GM19238 (cell line): Measurements from ENCODE around the gene TOR1AIP1.
"Not testable (repeated sequence)": the region's sequence is repeated elsewhere in the genome, so short reads cannot be mapped to it uniquely, and the experiment has no call there.

Experiments
- DNase-seq: peaks from one replicate; pipeline ENCODE4 v3.0.0; 2011; ENCODE audit warnings: low spot score; ENCODE audit not compliant: insufficient read length

TOR1AIP1 gene

DNA sequence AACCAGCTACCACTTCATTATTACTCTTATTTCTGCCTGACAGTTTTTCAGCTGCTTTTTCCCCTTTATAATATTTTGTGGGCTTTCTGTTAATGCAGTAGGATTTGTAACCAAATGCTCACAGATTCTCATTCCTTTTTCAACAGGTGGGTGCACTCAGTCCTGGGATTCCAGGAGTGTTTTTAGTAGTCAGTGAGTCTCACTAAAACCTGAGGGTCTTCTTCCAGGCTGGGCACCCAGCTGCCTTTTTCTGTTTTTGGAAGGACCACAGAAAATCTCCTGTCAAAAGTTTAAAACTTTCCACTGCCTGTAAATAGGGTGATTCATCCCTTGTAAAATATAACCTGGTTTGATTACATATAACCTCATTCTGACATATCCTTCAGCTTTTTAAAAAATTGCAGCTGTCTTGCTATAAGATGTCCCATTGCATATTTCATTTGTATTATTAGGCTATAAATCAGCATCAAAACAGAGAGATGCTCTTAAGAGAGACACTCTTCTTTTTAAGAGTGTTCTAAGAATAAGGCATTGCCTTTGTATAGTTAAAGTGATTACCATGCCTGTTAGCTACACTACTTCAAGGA is 55.7 kb downstream of the TOR1AIP1 start:
- no peak for DNase-seq

DNA sequence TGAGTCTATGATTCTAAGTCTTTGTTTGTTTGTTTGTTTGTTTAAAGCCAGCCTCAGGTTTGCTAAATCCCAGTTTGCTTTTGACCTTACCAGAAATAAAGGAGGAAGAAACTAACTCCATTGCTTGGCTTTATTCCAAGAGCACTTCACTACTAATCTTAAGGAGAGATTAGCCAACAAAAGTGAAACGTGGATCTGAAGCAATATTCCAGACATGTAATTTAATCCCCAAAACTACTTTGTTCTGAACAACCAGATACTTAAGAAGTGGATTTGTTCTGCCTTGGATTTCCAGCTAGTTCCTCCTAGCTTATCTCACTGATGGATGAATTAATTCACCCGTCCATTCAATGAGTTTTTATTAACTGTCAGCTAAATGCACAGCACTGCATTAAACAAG is 56.7 kb downstream of the TOR1AIP1 start:
- DNase-seq, result no peak

DNA sequence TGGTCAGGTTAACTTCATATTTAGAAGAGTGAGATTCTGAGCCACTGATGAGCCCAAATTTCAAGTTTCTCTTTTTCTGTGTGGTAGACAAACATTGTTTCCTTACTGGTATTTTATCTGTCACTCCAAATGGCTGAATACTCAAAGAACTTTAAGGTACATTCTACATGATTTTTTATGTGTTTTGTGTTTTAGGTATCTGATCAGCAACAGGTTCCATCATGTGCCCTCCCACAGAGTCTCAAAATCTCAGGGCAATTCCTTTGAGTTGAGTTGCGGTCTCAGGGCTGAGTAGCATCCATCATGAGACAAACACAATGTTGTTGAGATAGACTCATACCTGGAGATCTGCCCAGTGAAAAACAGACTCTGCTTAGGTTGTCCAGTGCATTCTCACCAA is 57.9 kb downstream of the TOR1AIP1 start:
- no peak for DNase-seq

DNA sequence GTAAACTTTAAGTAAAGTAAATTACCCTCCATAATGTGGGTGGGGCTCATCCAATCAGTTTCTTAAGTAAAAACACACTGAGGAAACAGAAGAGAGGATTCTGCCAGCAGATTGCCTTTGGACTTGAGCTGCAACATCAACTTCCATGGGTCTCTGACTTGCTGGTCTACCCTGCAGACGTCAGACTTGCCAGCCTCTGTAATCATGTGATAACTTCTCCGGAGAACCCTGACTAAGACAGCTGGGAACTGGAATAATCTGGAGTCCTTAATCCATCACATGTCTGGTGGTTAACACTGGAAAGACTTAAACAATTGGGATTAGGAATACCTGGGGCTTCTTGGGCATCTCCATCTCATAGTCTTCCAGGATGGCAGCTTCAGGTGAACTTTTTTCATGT is 59.4 kb downstream of the TOR1AIP1 start:
- DNase-seq, result no peak

DNA sequence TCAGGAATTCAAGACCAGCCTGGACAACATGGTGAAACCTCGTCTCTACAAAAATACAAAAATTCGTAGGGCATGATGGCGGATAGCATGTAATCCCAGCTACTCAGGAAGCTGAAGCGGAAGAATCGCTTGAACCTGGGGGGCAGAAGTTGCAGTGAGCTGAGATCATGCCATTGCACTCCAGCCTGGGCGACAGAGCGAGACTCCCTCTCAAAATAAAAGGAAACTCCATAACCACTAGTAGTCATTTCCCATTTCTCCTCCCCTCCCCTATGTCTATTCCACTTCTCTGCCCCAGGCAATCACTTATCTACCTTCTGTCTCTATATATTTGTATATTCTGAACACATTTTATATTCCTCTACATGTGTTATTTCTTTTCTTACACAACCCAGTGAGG is 68.6 kb downstream of the TOR1AIP1 start:
- DNase-seq, result no peak

DNA sequence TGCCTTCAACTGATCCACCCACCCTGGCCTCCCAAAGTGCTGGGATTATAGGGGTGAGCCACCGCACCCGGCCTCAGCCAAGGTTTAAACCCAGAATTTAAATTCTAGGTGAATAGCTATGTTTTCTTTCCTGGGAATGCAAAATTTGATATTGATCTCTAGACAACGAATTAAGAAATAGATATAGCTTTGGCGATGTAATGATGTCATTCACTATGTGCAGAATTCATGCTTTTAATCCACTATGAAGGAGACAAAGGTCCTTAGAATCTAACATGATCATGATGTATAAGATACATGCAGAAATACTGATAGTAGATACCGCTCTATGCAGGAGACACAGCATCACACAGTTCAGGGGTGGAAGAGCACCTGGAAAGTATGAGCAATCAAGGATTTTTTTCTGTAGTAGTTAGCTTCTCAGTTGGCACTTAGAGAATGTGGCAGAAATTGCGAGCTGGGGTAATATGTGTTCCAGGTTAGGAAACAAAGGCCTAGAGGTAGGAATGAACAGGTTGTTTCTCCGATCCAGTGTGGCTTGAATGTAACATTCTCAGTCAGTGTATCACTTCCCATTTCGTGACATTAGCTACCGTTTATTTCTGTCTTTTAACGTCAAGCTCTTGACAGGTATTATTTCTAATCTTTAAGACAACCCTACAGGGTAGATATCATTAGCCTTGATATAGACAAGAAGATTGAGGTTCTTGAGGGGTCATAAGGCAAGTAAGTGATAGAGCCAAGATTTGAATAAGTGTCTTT is 69.5 kb downstream of the TOR1AIP1 start:
- DNase-seq, result no peak

DNA sequence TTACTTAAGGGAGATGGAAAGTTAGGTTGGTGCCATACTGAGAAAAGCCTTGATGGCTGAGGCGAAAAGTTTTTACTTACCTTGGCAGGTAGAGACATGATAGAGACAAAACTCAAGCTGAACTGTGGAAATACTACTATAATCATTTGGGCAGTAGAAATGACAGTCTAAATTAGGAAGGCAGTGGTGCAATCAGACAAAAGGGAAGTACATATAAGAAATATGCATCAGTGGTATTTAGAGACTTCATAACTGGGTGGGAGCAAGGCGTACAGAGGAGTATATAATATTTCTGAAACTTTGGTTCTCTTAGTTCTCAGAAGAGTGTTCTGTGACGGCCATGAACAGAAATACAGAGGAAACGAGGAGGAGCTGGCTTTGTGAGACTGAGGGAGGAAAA is 70.1 kb downstream of the TOR1AIP1 start:
- no peak for DNase-seq

DNA sequence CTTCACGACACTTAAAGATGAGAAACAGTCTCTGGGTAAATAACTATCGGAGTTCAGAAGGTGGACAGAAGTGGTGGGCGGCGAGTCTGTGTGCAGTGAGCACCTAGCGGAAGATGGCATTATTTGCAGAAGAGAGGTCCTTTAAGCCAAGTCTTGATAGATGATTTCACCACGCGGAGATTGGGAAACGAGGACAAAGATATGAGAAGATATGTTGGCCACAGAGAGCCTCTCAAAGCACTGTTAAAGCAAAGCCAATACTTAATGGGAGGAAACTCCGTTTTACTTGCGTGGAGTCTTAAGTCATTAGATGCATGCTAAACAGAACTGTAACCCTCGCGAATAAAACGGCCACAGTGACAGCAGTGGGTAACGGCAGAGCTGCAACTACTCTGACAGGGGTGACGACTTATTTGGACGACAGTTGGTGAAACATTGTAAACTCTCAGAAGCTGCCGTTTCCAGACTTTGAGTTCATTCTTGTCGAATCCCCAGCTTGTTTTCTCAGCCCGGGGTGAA is 71.9 kb downstream of the TOR1AIP1 start:
- DNase-seq, result no peak

DNA sequence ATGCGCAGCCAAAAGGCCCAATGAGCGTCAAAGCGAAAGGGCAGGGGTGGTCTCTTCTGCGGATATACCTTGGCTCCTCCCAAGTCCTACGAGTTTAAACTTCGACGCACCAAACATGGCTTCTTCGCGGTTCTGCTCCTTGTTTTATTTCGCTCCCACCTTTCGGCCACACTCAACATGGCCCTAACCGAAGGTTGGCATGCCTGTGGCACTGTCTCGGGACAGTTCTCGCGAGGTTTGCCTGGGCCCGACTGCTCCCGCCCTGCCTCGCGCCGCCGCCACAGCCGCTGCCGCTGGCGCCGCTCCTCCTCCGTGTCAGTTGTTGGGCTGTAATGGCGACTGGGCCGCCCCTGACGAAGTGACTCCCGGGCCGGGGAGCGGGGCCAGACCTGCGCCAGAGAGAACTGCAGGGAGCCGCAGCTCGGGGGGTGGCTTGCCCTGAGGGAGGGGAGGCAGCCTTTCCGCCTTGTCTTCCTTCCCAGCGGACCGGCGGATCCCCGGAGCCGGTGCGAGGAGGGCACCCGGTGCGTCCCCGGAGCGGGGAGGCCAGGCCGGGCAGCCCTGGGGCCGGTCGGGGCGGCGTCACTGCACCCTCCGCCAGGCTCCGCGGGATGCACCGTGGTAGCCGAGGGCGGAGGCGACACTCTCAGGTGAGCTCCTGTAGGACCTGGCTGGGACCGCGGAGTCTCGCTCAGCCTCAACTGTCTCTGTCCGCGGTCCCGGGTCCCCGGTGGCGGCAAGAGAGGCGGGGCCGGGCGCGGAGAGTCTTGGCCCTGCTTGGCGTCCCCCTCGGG is 72.6 kb downstream of the TOR1AIP1 start, which contains the start of gene CEP350:
TSS of gene CEP350 (plus strand) at position 318 of the 794 bp plus-strand sequence. CDS start 31,372 bp downstream, outside the sequence.
- DNase-seq, result peak; percentile 37

DNA sequence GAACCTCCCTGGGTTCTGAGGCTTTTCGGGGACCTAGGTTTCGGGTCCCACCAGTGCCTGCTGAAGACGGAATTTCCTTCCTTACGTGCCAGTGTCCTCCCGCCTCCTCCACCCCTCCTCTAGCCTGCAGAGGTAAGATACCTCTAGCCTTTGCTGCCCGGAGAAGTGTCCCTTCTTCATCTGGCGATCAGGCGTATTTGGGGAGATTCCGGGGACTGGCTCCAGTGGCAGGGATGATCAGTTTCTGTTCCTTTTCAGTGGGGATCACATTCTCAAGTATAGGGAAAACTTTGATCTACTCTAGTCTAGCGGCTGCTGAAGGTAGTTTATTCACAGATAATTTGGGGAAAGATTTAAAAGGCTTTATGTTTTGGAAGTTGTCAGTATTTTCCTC is 73.2 kb downstream of the TOR1AIP1 start:
- DNase-seq, result no peak

DNA sequence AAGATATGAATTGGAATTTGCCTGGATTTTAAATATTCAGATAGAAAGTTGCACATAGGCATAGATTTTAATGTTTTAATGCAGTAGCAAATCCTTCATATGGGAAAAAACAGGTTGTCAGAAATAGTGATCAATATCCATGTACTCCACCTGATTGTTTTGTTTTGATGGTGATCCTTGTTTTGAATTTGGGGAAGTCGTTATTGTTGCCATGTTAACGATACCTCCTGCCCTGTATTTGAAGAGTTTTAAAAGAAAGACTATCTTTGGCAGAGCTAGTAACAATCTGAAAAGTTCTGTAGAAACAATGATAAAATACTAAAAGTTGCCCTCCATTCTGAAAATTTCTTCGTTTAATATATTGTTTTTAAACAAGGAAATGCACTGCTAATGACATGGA is 73.6 kb downstream of the TOR1AIP1 start:
- DNase-seq, result no peak

DNA sequence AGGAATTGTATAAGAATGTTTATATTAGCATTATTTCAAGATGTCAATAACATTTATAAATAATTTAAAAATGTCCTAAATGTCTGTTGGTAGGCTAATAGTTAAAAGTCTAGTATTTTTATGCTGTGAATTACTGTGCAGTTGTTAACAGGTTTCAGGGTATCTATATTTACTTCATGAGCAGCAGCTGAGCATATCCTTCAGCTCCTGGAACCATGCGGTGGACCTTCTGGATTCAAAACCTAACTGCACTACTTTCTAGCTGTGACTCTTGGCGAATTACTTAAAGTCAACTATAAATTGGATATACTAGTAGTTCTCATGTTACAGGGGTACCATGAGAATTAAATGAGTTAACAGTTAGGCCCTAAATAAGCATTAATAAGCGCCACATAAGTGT is 76.3 kb downstream of the TOR1AIP1 start:
- no peak for DNase-seq

DNA sequence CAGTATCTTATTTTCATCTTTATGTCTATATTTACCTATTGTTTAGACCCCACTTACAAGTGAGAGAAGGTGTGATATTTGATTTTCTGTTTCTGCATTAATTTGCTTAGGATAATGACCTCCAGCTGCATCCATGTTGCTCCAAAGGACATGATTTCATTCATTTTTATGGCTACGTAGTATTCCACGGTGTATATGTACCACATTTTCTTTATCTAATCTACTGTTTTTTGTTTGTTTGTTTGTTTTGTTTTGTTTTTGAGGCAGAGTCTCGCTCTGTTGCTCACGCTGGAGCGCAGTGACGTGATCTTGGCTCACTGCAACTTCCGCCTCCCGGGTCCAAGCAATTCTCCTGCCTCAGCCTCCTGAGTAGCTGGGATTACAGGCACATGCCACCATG is 80.1 kb downstream of the TOR1AIP1 start:
- not testable (repeated sequence) for DNase-seq

DNA sequence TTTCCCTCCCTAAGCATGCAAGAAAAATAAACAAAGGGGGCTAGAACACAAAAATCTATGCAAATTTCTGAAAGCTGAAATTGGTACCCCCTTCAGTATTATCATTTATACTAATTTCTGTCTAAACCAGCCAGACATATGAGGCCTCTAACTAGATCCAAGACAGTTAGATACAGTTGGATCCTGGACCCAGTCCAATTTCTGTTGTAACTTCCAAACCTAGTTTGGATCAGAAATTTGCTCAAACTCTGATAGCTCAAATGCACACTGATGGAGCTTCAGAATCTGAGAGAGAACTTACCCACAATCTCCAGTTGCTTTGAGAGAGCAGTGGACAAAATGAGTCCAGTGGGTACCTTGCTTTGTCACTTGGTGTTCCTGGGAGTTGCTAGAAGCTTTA is 84.5 kb downstream of the TOR1AIP1 start:
- DNase-seq, result no peak

DNA sequence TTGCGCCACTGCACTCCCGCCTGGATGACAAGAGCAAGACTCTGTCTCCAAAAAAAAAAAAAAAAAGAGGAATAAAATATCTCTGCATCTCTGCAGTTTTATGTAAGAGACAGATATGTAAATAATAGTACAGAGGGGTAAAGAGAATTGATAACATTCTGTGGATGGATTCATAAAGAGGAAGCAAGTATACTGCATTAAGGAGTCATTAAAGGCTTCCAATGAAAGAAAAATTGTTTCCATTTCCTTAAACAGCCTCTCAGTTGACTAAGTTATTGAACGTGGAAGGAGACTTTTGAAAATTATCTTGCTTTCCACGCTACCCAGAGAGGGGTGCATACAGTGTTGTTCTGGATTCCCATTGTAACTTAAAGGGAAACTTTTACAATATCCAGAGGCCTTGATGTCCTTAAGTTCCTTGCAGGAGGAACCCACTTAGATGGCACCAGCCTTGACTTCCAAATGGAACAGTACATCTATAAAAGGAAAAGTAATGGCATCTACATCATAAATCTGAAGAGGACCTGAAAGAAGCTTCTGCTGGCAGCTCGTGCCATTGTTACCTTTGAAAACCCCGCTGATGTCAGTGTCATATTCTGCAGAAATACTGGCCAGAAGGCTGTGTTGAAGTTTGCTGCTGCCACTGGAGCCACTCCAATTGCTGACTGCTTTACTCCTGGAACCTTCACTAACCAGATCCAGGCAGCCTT is 86.4 kb downstream of the TOR1AIP1 start:
- no peak for DNase-seq

DNA sequence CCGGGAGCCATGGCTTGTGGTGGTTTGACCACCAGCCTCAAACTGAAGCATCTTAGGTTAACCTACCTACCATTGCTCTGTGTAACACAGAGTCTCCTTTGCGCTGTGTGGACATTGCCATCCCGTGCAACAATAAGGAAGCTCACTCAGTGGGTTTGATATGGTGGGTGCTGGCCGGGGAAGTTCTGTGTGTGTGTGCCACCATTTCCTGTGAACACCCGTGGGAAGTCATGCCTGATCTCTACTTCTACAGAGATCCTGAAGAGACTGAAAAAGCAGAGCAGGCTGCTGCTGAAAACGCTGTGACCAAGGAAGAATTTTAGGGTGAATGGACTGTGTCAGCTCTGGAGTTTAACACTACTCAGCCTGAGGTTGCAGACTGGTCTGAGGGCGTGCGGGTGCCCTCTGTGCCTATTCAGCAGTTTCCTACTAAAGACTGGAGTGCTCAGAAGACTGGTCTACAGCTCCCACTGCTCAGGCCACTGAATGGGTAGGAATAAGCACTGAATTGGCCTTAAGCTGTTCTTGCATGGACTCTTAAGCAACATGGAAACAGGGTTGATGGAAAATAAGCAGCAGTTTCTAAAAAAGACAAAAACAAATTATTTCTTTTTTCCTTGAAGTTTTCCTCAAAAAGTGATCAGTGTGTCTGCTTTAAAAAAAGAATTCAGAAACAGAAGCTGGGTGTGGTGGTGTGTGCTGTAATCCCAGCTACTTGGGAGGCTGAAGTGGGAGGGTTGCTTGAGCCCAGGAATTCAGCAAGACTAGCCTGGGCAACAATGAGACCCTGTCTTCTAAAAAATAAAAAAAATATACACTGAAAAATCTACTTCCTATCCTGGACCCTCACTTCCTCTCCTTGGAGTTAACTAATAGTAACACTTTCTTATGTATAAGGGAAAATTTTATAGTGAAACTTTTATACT is 87.2 kb downstream of the TOR1AIP1 start:
- DNase-seq, result no peak
